OCI-LY7 (cell line): ENCODE data around the gene ACOT12. TPM values are rescaled to one million over a fixed set of nuclear protein-coding genes. Genes with fewer than 3 reads are reported as not detected.
A peak's percentile ranks its signal among the peaks of the same experiment; 100 is the strongest.

Source experiments
- BruUV-seq: library from RNA; stranded (reverse); fragments of 400-500 nt; replicated peaks from 2 replicates; lab custom pipeline; 2021; lab: Mats Ljungman, UMichigan
- CTCF ChIA-PET: fragments of 300-600 bp; sonication (Branson Sonifier 250); formaldehyde crosslinking; loops from one replicate; lab custom pipeline; 2022; ENCODE audit warnings: antibody characterized with exemption; ENCODE audit not compliant: unreplicated experiment; lab: Charles Lee
- POLR2A ChIA-PET: fragments of 300-600 bp; sonication (Branson Sonifier 250); formaldehyde crosslinking; loops from one replicate; lab custom pipeline; 2022; ENCODE audit warnings: antibody characterized with exemption; lab: Charles Lee
- DNase-seq: peaks from one replicate; pipeline ENCODE4 v3.0.0-alpha.2; 2015; ENCODE audit warnings: low spot score
- H2AFZ ChIP-seq: fragments of 200-600 bp; sonication (generic), shearing (Covaris generic); 2 replicates; pipeline ENCODE4 v1.6.1; 2014; ENCODE audit warnings: mild to moderate bottlenecking, antibody characterized with exemption, low read length, moderate library complexity
- H3K27ac ChIP-seq: fragments of 200-600 bp; sonication (generic); 2 replicates; pipeline ENCODE4 v1.5.1; 2014; ENCODE audit warnings: mixed run types, low read depth, mild to moderate bottlenecking, moderate library complexity, low read length, inconsistent platforms; ENCODE audit not compliant: poor library complexity, severe bottlenecking
- H3K36me3 ChIP-seq: fragments of 200-600 bp; sonication (generic); 2 replicates; pipeline ENCODE4 v1.6.1; 2014; ENCODE audit warnings: mild to moderate bottlenecking, antibody characterized with exemption, low read length, moderate library complexity, mixed read lengths; ENCODE audit not compliant: insufficient read depth
- H3K4me1 ChIP-seq: fragments of 200-600 bp; sonication (generic); 2 replicates; pipeline ENCODE4 v1.5.1; 2014; ENCODE audit warnings: mild to moderate bottlenecking, low read length; ENCODE audit not compliant: insufficient read depth, poor library complexity, severe bottlenecking
- H3K4me2 ChIP-seq: fragments of 200-600 bp; sonication (generic); 2 replicates; pipeline ENCODE4 v1.6.1; 2014; ENCODE audit warnings: mild to moderate bottlenecking, low read length
- H3K4me3 ChIP-seq: fragments of 200-600 bp; sonication (generic); 2 replicates; pipeline ENCODE4 v1.5.1; 2014; ENCODE audit warnings: mild to moderate bottlenecking, low read depth, low read length; ENCODE audit not compliant: poor library complexity, severe bottlenecking
- H3K79me2 ChIP-seq: fragments of 200-600 bp; sonication (generic); 2 replicates; pipeline ENCODE4 v1.6.1; 2016; ENCODE audit warnings: low read depth, mild to moderate bottlenecking, low read length, moderate library complexity, mixed read lengths; ENCODE audit not compliant: insufficient read depth
- H3K9me2 ChIP-seq: fragments of 200-600 bp; sonication (generic); 2 replicates; pipeline ENCODE4 v1.6.1; 2016; ENCODE audit warnings: mild to moderate bottlenecking, low read length, mixed read lengths; ENCODE audit not compliant: insufficient read depth
- H3K9me3 ChIP-seq: fragments of 200-600 bp; sonication (generic); 2 replicates; pipeline ENCODE4 v1.6.1; 2014; ENCODE audit warnings: mild to moderate bottlenecking, mixed run types, low read length, mixed read lengths
- H4K20me1 ChIP-seq: fragments of 200-600 bp; sonication (generic); 2 replicates; pipeline ENCODE4 v1.6.1; 2014; ENCODE audit warnings: mild to moderate bottlenecking, antibody characterized with exemption, low read length, moderate library complexity, mixed read lengths; ENCODE audit not compliant: insufficient read depth
- CTCF ChIP-seq: fragments of 200-600 bp; sonication (generic); conservative IDR thresholded peaks from 2 replicates; pipeline ENCODE4 v1.5.1; 2014; ENCODE audit warnings: mild to moderate bottlenecking, antibody characterized with exemption, low read length, moderate library complexity, mixed read lengths
- EZH2phosphoT487 ChIP-seq: fragments of 200-600 bp; sonication (generic); IDR thresholded peaks from 2 replicates; pipeline ENCODE4 v1.6.1; 2018; ENCODE audit warnings: low read depth, borderline replicate concordance, mild to moderate bottlenecking, mixed run types, antibody characterized with exemption, low read length, moderate library complexity, mixed read lengths
- intact Hi-C: fragments of 100-400 bp; cut with micrococcal nuclease; formaldehyde crosslinking; loops from one replicate; pipeline ENCODE4 v1.10.0; 2022; ENCODE audit not compliant: unreplicated experiment
- total RNA-seq, 2 experiments: library from RNA; depleted of rRNA in 1 of 2; stranded (reverse); fragments of >200 nt in 1 of 2; shearing (Covaris generic) in 1 of 2; gene quantifications; 2 replicates each; pipeline ENCODE4 v1.2.3, GENCODE V29; 2014 to 2022

Gene ACOT12
- total RNA-seq, 2 experiments from 2014 or later, result 0.27 to 0.35 TPM

GRCh38 chr5:81301271-81302015 lies 92.5 kb downstream of the ACOT12 start, which contains the start of gene ZCCHC9:
Gene ZCCHC9, plus strand, starts transcription at chr5:81301587. Its CDS starts 3,171 bp downstream, at chr5:81304758.
- no peak for TF ChIP-seq EZH2phosphoT487
- TF ChIP-seq CTCF, result 0 out of 2 replicates have a peak, but pooled peaks have one; percentile 24
- no peaks in the 10 kb centered on the region for H3K9me2 ChIP-seq
- intact Hi-C loops, result loop anchor here (5.0 kb wide), 1 partner anchor 551 kb away; no protein-coding TSS in a partner anchor
- peaks cover 3% of the 10 kb centered on the region; the same call in 1 of the 2 replicates for H3K36me3 ChIP-seq
- CTCF ChIA-PET, result interaction anchor here (0.5 kb wide), 1 partner anchor 60 kb away, joined by 3 read pairs; no protein-coding TSS in a partner anchor
- H3K4me2 ChIP-seq, result peak within 1 kb of the TSS; percentile 84
- peak within 1 kb of the TSS; percentile 77 for H3K4me3 ChIP-seq
- TSS peak; percentile 65 for BruUV-seq
- peaks cover 22% of the 10 kb centered on the region for H3K4me1 ChIP-seq
- peaks cover 12% of the 10 kb centered on the region; the same call in 1 of the 2 replicates for H3K79me2 ChIP-seq
- peak within 1 kb of the TSS; percentile 91 for H2AFZ ChIP-seq
- DNase-seq, result peak; percentile 96
- POLR2A ChIA-PET, result interaction anchor here (0.5 to 2.7 kb wide), 9 partner anchors 8 to 976 kb away, joined by 3 to 14 read pairs (median 3); no protein-coding TSS in a partner anchor
- peak within 1 kb of the TSS; percentile 45 for H3K27ac ChIP-seq
- H4K20me1 ChIP-seq, result no peaks in the 10 kb centered on the region
- H3K9me3 ChIP-seq, result no peaks in the 10 kb centered on the region

GRCh38 chr5:81300921-81301270 lies 93.0 kb downstream of the ACOT12 start:
- peaks cover 3% of the 10 kb centered on the region; the same call in 1 of the 2 replicates for H3K36me3 ChIP-seq
- peak overlapping the region; percentile 77 for H3K4me3 ChIP-seq
- peaks cover 22% of the 10 kb centered on the region for H3K4me1 ChIP-seq
- peak overlapping the region; percentile 45 for H3K27ac ChIP-seq
- TF ChIP-seq EZH2phosphoT487 (no peak), CTCF (no peak)
- H3K9me2 ChIP-seq, result no peaks in the 10 kb centered on the region
- H2AFZ ChIP-seq, result peak overlapping the region; percentile 91
- no peaks in the 10 kb centered on the region for H3K9me3 ChIP-seq
- intact Hi-C loops, result loop anchor here (5.0 kb wide), 1 partner anchor 551 kb away; no protein-coding TSS in a partner anchor
- H3K79me2 ChIP-seq, result peaks cover 12% of the 10 kb centered on the region; the same call in 1 of the 2 replicates
- ChIA-PET CTCF (no interaction called here), POLR2A (interaction anchor here (0.7 to 1.5 kb wide), 2 partner anchors 10 to 121 kb away, joined by 3 read pairs; no protein-coding TSS in a partner anchor)
- peak overlapping the region; percentile 83 for H3K4me2 ChIP-seq
- no peak for DNase-seq
- H4K20me1 ChIP-seq, result no peaks in the 10 kb centered on the region
- BruUV-seq, result TSS peak; percentile 81
